Measurements from ENCODE around the gene FAM237B.

The FAM237B gene

GRCh38 chr7:90271753-90272152, 49.4 kb downstream of the FAM237B start:
- TF ChIP-seq CTCF (IDR thresholded peaks at IDR 0.05; ENCODE audit: low read length) (no peak), EZH2 (IDR thresholded peaks at IDR 0.05; ENCODE audit: borderline replicate concordance, low read length) (no peak)
- H3K79me2 ChIP-seq (ENCODE audit: insufficient read depth, low read length): no peaks in the 10 kb centered on the region
- no peaks in the 10 kb centered on the region for H3F3A ChIP-seq (ENCODE audit: insufficient read depth, low read length)
- no peak overlapping the region for H3K4me2 ChIP-seq (ENCODE audit: low read length)
- no peak overlapping the region for H3K27ac ChIP-seq (ENCODE audit: low read depth, low read length, poor library complexity, severe bottlenecking)
- H3K9me2 ChIP-seq (ENCODE audit: low read depth, low read length): no peaks in the 10 kb centered on the region
- no peaks in the 10 kb centered on the region for H3K4me1 ChIP-seq (ENCODE audit: insufficient read depth, low read length, severe bottlenecking)
- no peak overlapping the region for H3K9ac ChIP-seq (ENCODE audit: low read length)
- no peak overlapping the region for H2AFZ ChIP-seq (ENCODE audit: low read length)
- no peaks in the 10 kb centered on the region for H3K36me3 ChIP-seq (ENCODE audit: insufficient read depth, low read length)
- no peaks in the 10 kb centered on the region for H4K20me1 ChIP-seq (ENCODE audit: insufficient read depth, low read length)
- no peak overlapping the region for H3K4me3 ChIP-seq (ENCODE audit: low read depth, low read length, poor library complexity, severe bottlenecking)
- H3K9me3 ChIP-seq (ENCODE audit: low read length): no peaks in the 10 kb centered on the region
- H3K27me3 ChIP-seq (ENCODE audit: insufficient read depth, low read length): no peaks in the 10 kb centered on the region

DNA sequence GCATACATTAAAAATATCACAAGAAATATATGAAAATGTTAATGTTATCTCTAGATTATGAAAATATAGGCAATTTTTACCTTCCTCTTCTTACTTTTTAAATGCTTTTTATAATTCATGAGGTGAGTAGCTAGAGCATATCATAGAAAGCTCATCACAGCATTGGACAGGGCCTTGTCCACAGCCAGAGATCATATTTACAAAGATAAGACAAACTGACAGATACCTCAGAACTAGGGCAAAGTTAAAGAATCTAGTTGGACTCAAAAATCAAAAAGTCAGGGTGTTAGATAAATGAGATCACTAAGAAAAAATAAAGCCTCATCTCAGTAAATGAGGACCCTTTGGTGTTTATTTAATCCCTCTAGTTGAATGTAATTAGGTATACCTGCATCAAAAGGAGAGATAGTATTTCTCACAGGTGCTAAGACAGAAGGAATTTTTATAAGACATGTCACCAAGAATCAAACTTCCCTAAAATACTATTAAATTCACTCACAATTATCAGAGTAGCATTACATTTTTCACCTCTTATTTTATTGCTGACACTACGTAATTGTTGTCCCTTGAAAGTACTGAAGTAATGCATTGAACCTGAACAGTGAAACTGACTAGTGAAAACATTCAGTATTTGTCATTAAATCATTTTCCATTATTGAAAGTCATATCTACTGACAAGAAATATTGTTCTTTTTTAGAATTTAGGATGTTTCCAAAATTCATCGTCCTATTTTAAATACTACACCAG, 50.5 kb downstream of the FAM237B start:
- no peak for TF ChIP-seq EZH2 (IDR thresholded peaks at IDR 0.05; ENCODE audit: borderline replicate concordance, low read length)
- TF ChIP-seq CTCF (IDR thresholded peaks at IDR 0.05; ENCODE audit: low read length): no peak
- H3F3A ChIP-seq (ENCODE audit: insufficient read depth, low read length): no peaks in the 10 kb centered on the region

GRCh38 chr7:90269163-90269562, 51.9 kb downstream of the FAM237B start:
- Histone ChIP-seq H3K4me2 (ENCODE audit: low read length) (no peak overlapping the region), H3K79me2 (ENCODE audit: insufficient read depth, low read length) (no peaks in the 10 kb centered on the region), H2AFZ (ENCODE audit: low read length) (no peak overlapping the region), H3F3A (ENCODE audit: insufficient read depth, low read length) (no peaks in the 10 kb centered on the region), H3K36me3 (ENCODE audit: insufficient read depth, low read length) (no peaks in the 10 kb centered on the region), H3K27me3 (ENCODE audit: insufficient read depth, low read length) (no peaks in the 10 kb centered on the region), H3K4me1 (ENCODE audit: insufficient read depth, low read length, severe bottlenecking) (no peaks in the 10 kb centered on the region), H3K9me3 (ENCODE audit: low read length) (no peaks in the 10 kb centered on the region), H3K27ac (ENCODE audit: low read depth, low read length, poor library complexity, severe bottlenecking) (no peak overlapping the region), H3K4me3 (ENCODE audit: low read depth, low read length, poor library complexity, severe bottlenecking) (no peak overlapping the region), H3K9ac (ENCODE audit: low read length) (no peak overlapping the region), H4K20me1 (ENCODE audit: insufficient read depth, low read length) (no peaks in the 10 kb centered on the region), H3K9me2 (ENCODE audit: low read depth, low read length) (no peaks in the 10 kb centered on the region)
- TF ChIP-seq EZH2 (IDR thresholded peaks at IDR 0.05; ENCODE audit: borderline replicate concordance, low read length): no peak

More for the DNA sequence above, 50.5 kb downstream of the FAM237B start:
- no peaks in the 10 kb centered on the region for H3K9me3 ChIP-seq (ENCODE audit: low read length)
- no peaks in the 10 kb centered on the region for H3K79me2 ChIP-seq (ENCODE audit: insufficient read depth, low read length)
- no peak overlapping the region for H3K4me3 ChIP-seq (ENCODE audit: low read depth, low read length, poor library complexity, severe bottlenecking)
- no peaks in the 10 kb centered on the region for H3K9me2 ChIP-seq (ENCODE audit: low read depth, low read length)
- H3K4me2 ChIP-seq (ENCODE audit: low read length): no peak overlapping the region
- no peak overlapping the region for H2AFZ ChIP-seq (ENCODE audit: low read length)
- no peaks in the 10 kb centered on the region for H3K36me3 ChIP-seq (ENCODE audit: insufficient read depth, low read length)
- H4K20me1 ChIP-seq (ENCODE audit: insufficient read depth, low read length): no peaks in the 10 kb centered on the region
- no peak overlapping the region for H3K27ac ChIP-seq (ENCODE audit: low read depth, low read length, poor library complexity, severe bottlenecking)
- no peaks in the 10 kb centered on the region for H3K27me3 ChIP-seq (ENCODE audit: insufficient read depth, low read length)
- no peak overlapping the region for H3K9ac ChIP-seq (ENCODE audit: low read length)
- no peaks in the 10 kb centered on the region for H3K4me1 ChIP-seq (ENCODE audit: insufficient read depth, low read length, severe bottlenecking)

Data from OCI-LY1 (cell line).